Measurements from ENCODE around the gene RAI1. TPM values are rescaled to one million over a fixed set of nuclear protein-coding genes. Genes with fewer than 3 reads are reported as not detected.

RAI1 gene
- total RNA-seq, 1 experiment from 2014 or later, result 5.9 TPM

- peak; percentile 46 for DNase-seq (ENCODE audit: low read depth)
Measured at GRCh38 chr17:17783825-17784656, 102.8 kb downstream of the RAI1 start.

GRCh38 chr17:17784657-17785267 is 103.5 kb downstream of the RAI1 start:
- peak; percentile 34 for DNase-seq (ENCODE audit: low read depth)

- no peak for DNase-seq (ENCODE audit: low read depth)
Measured at GRCh38 chr17:17785407-17785806, 104.1 kb downstream of the RAI1 start.

GRCh38 chr17:17786998-17787397 is 105.7 kb downstream of the RAI1 start:
- no peak for DNase-seq (ENCODE audit: low read depth)

GRCh38 chr17:17787568-17787967 is 106.3 kb downstream of the RAI1 start:
- DNase-seq (ENCODE audit: low read depth), result no peak

GRCh38 chr17:17788967-17789366 is 107.7 kb downstream of the RAI1 start:
- no peak for DNase-seq (ENCODE audit: low read depth)

GRCh38 chr17:17789410-17789809 is 108.2 kb downstream of the RAI1 start:
- no peak for DNase-seq (ENCODE audit: low read depth)

- no peak for DNase-seq (ENCODE audit: low read depth)
Measured at GRCh38 chr17:17789828-17790636, 108.8 kb downstream of the RAI1 start.

- DNase-seq (ENCODE audit: low read depth), result no peak
Measured at GRCh38 chr17:17790637-17791464, 109.6 kb downstream of the RAI1 start.

- DNase-seq (ENCODE audit: low read depth), result no peak
Measured at GRCh38 chr17:17792037-17792550, 110.8 kb downstream of the RAI1 start.

GRCh38 chr17:17792551-17793377 is 111.5 kb downstream of the RAI1 start:
- DNase-seq (ENCODE audit: low read depth), result no peak

GRCh38 chr17:17793378-17794214 is 112.3 kb downstream of the RAI1 start:
- no peak for DNase-seq (ENCODE audit: low read depth)

GRCh38 chr17:17794382-17794781 is 113.1 kb downstream of the RAI1 start:
- DNase-seq (ENCODE audit: low read depth), result no peak

- DNase-seq (ENCODE audit: low read depth), result no peak
Measured at GRCh38 chr17:17795296-17795695, 114.0 kb downstream of the RAI1 start.

- DNase-seq (ENCODE audit: low read depth), result no peak
Measured at GRCh38 chr17:17795946-17796786, 114.9 kb downstream of the RAI1 start.

GRCh38 chr17:17796787-17797061 is 115.5 kb downstream of the RAI1 start:
- DNase-seq (ENCODE audit: low read depth), result no peak

GRCh38 chr17:17797119-17797809 is 116.0 kb downstream of the RAI1 start:
- DNase-seq (ENCODE audit: low read depth), result no peak

- no peak for DNase-seq (ENCODE audit: low read depth)
Measured at GRCh38 chr17:17798010-17798556, 116.8 kb downstream of the RAI1 start.

All from Daoy (cell line).